Lower leg skin (tissue), 4 donors: Measurements from ENCODE around the gene TSC1. TPM values are rescaled to one million over a fixed set of nuclear protein-coding genes. Genes with fewer than 3 reads are reported as not detected.

Source experiments
- DNase-seq, 2 donors: peaks; one replicate each; pipeline ENCODE4 v3.0.0-alpha.2; 2019; ENCODE audit warnings: low spot score in 2 of 2
- H3K4me3 ChIP-seq: fragments of 200-600 bp; sonication (generic); 2 replicates; pipeline ENCODE4 v1.5.1; 2017; ENCODE audit warnings: mild to moderate bottlenecking, low read depth; ENCODE audit not compliant: poor library complexity, severe bottlenecking
- POLR2A ChIP-seq, 2 donors: fragments of 450-650 bp; IDR thresholded peaks; one replicate each; pipeline ENCODE4 v1.6.1; 2016 to 2017; ENCODE audit warnings: antibody characterized with exemption in 2 of 2, mild to moderate bottlenecking in 1 of 2, moderate library complexity in 1 of 2
- WGBS, 2 donors: methylation state at CpG; one replicate each; pipeline ENCODE4 v1.1.5; 2018; 5-methylcytosine and 5-hydroxymethylcytosine counted together
- intact Hi-C: fragments of 100-400 bp; cut with DNase I; formaldehyde crosslinking; loops from one replicate; pipeline ENCODE4 v1.15.0; 2023; ENCODE audit warnings: low total_unique reads
- total RNA-seq, 4 donors: library from RNA; depleted of rRNA; stranded (reverse); fragments of >200 nt; gene quantifications; one replicate each; pipeline ENCODE4 v1.1.0, GENCODE V29; 2016
- TF ChIP-seq, protein P1 (sequence below), 3 donors: fragments of 450-650 bp; IDR thresholded peaks; one replicate each; pipeline ENCODE4 v1.5.1; 2016; ENCODE audit warnings: antibody characterized with exemption in 3 of 3, mild to moderate bottlenecking in 3 of 3, moderate library complexity in 2 of 3

Gene TSC1
- total RNA-seq, 4 donors from 2014 or later, result 27.1 to 67.7 (median 32.5) TPM

DNA sequence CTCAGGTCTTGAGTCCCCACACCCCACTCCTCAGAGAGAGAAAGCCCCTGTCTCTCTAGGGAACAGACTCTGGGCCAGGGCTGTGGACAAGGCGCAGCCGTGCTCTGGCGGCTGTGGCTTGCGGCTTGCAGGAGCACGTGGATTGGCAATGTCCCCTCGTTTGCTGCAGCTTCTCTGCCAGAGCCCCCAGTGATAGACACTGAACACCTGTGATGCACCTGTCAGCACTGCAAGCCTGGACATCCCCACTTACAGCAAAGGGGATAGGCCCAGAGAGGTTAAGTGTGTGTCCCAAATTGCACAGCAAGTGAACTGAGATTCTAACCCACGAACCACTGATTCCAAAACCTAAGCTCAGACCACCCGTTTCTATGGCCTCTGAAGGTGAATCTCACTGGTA, 41.1 kb upstream of the TSC1 start:
- no peak for DNase-seq

GRCh38 chr9:132985071-132985350, 40.6 kb upstream of the TSC1 start:
- 50 to 61% methylated on average over 4 of the region's 4 CpGs for WGBS, 2 donors
- no peak for DNase-seq
- TF ChIP-seq POLR2A (IDR thresholded peaks at IDR 0.05), result no peak
- TF ChIP-seq, protein P1, sequence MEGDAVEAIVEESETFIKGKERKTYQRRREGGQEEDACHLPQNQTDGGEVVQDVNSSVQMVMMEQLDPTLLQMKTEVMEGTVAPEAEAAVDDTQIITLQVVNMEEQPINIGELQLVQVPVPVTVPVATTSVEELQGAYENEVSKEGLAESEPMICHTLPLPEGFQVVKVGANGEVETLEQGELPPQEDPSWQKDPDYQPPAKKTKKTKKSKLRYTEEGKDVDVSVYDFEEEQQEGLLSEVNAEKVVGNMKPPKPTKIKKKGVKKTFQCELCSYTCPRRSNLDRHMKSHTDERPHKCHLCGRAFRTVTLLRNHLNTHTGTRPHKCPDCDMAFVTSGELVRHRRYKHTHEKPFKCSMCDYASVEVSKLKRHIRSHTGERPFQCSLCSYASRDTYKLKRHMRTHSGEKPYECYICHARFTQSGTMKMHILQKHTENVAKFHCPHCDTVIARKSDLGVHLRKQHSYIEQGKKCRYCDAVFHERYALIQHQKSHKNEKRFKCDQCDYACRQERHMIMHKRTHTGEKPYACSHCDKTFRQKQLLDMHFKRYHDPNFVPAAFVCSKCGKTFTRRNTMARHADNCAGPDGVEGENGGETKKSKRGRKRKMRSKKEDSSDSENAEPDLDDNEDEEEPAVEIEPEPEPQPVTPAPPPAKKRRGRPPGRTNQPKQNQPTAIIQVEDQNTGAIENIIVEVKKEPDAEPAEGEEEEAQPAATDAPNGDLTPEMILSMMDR (IDR thresholded peaks at IDR 0.05), result no peak
- intact Hi-C loops, result no loop called here
- H3K4me3 ChIP-seq, result no peak overlapping the region

More for the DNA sequence above, 41.1 kb upstream of the TSC1 start:
- intact Hi-C loops, result no loop called here
- no peak overlapping the region for H3K4me3 ChIP-seq
- TF ChIP-seq, protein P1 (IDR thresholded peaks at IDR 0.05), result no peak
- TF ChIP-seq POLR2A (IDR thresholded peaks at IDR 0.05), result no peak
- WGBS, 2 donors, result 71 to 79% methylated on average over 8 of the region's 8 CpGs

DNA sequence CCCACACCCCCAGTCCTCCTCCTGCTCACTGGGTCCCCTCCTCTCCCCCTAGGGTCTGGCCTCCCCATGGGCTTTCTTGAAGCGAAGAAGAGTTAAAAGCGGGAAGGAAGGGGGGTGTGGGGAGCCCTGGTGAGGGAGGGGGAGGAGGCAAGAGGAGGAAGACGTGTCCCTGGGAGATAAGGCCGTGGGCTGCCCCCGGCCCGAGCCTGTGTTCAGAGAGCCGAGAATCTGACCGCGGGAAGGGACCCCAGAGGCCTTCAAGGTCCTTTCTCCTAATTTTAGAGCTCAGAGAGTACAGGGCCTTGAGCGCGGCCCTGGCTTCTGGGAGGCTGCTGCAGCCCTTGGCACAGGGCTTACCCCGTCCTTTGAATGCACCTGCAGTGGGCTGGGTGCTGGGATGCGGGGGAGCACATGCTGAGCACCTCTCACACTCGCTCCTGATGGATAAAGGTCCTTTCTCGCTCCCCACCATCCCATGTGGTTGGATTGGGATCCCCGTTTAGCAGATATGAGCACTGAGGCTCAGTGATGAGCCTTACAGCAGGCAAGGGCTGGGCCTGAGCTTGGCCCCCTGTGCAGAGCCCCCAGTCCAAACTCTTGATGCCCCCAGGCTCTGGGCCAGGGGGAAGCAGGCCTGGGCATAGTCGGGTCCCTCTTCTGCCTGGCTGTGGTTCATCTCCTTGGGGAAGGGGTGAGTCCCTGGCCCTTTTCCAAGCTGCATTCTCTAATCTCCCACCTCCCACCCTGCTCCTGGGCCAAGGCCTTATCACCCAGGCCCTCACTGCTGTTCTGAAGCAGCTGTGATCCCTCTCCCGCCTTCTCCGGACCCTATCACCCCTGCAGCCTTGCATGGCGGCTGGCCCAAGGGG, 40.0 kb upstream of the TSC1 start:
- intact Hi-C loops, result no loop called here
- H3K4me3 ChIP-seq, result no peak overlapping the region
- WGBS, 2 donors, result 73 to 78% methylated on average over 15 to 20 of the region's 20 CpGs
- no peak for DNase-seq
- TF ChIP-seq POLR2A (IDR thresholded peaks at IDR 0.05), result no peak
- TF ChIP-seq, protein P1 (IDR thresholded peaks at IDR 0.05), result no peak

- intact Hi-C loops, result no loop called here
- no peak for TF ChIP-seq POLR2A (IDR thresholded peaks at IDR 0.05)
- TF ChIP-seq, protein P1 (IDR thresholded peaks at IDR 0.05), result no peak
- no peak for DNase-seq
- WGBS, 2 donors, result 89 to 92% methylated on average over 10 to 11 of the region's 11 CpGs
- no peak overlapping the region for H3K4me3 ChIP-seq
Measured at GRCh38 chr9:132983491-132984201, 39.2 kb upstream of the TSC1 start.

GRCh38 chr9:132982458-132982857, 38.0 kb upstream of the TSC1 start:
- DNase-seq, result no peak
- 64 to 68% methylated on average over 8 of the region's 8 CpGs for WGBS, 2 donors
- intact Hi-C loops, result no loop called here
- H3K4me3 ChIP-seq, result no peak overlapping the region
- TF ChIP-seq POLR2A (IDR thresholded peaks at IDR 0.05), result no peak
- TF ChIP-seq, protein P1 (IDR thresholded peaks at IDR 0.05), result no peak
